Fibroblast of lung (primary cell): ENCODE measurements around the gene CYP2D6. TPM values are rescaled to one million over a fixed set of nuclear protein-coding genes. Genes with fewer than 3 reads are reported as not detected.

ENCODE experiments used
- DNase-seq, 2 donors: peaks; one replicate each; pipeline versions ENCODE4 v3.0.0 to v3.0.0-alpha.2; 2010; ENCODE audit warnings: low read depth in 2 of 2
- H2AFZ ChIP-seq: 2 replicates; pipeline ENCODE4 v1.5.1; 2012; ENCODE audit warnings: low read length, control low read depth, inconsistent platforms
- H3K27ac ChIP-seq: 2 replicates; pipeline ENCODE4 v1.5.1; 2011; ENCODE audit warnings: low read length, control low read depth; ENCODE audit not compliant: insufficient read depth
- H3K27me3 ChIP-seq: 2 replicates; pipeline ENCODE4 v1.5.1; 2011; ENCODE audit warnings: mild to moderate bottlenecking, low read length; ENCODE audit not compliant: control insufficient read depth, insufficient read depth
- H3K36me3 ChIP-seq: 2 replicates; pipeline ENCODE4 v1.5.1; 2011; ENCODE audit warnings: low read length; ENCODE audit not compliant: control insufficient read depth, insufficient read depth
- H3K4me1 ChIP-seq: 2 replicates; pipeline ENCODE4 v1.5.1; 2011; ENCODE audit warnings: low read length; ENCODE audit not compliant: control insufficient read depth, insufficient read depth; ENCODE audit errors: extremely low read depth
- H3K4me2 ChIP-seq: 2 replicates; pipeline ENCODE4 v1.5.1; 2011; ENCODE audit warnings: low read length, control low read depth; ENCODE audit not compliant: insufficient read depth; ENCODE audit errors: extremely low read depth
- H3K4me3 ChIP-seq, 4 experiments: fragments of 200-600 bp in 1 of 4; sonication (generic) in 1 of 4; replicated peaks in 1 of 4; 2 replicates each; pipeline ENCODE4 v1.5.1; 2011 to 2016; ENCODE audit warnings: low read length in 4 of 4, low read depth in 3 of 4, mild to moderate bottlenecking in 3 of 4, control low read depth in 2 of 4, inconsistent platforms in 1 of 4, mixed read lengths in 1 of 4; ENCODE audit not compliant: insufficient read depth in 1 of 4; ENCODE audit errors: control extremely low read depth in 1 of 4
- H3K79me2 ChIP-seq: 2 replicates; pipeline ENCODE4 v1.5.1; 2012; ENCODE audit warnings: mild to moderate bottlenecking, low read length, inconsistent platforms; ENCODE audit not compliant: control insufficient read depth, insufficient read depth
- H3K9ac ChIP-seq: 2 replicates; pipeline ENCODE4 v1.5.1; 2011; ENCODE audit warnings: mild to moderate bottlenecking, low read length, control low read depth; ENCODE audit not compliant: insufficient read depth
- H3K9me3 ChIP-seq: 2 replicates; pipeline ENCODE4 v1.5.1; 2012; ENCODE audit warnings: low read depth, low read length; ENCODE audit not compliant: control insufficient read depth, insufficient read depth
- H4K20me1 ChIP-seq: 2 replicates; pipeline ENCODE4 v1.5.1; 2011; ENCODE audit warnings: low read length; ENCODE audit not compliant: control insufficient read depth, insufficient read depth; ENCODE audit errors: extremely low read depth
- CTCF ChIP-seq, 2 donors: IDR thresholded peaks in 1 of 2; conservative IDR thresholded peaks in 1 of 2; 1 replicate in 1 of 2; 2 replicates in 1 of 2; pipeline ENCODE4 v1.5.1; 2011 to 2012; ENCODE audit warnings: low read length in 2 of 2, control low read depth in 1 of 2, inconsistent platforms in 1 of 2, low read depth in 1 of 2, mild to moderate bottlenecking in 1 of 2
- EZH2 ChIP-seq: IDR thresholded peaks from 2 replicates; pipeline ENCODE4 v1.5.1; 2012; ENCODE audit warnings: low read length, control low read depth, mild to moderate bottlenecking; ENCODE audit errors: missing control alignments
- polyA plus RNA-seq, 2 donors: library from polyadenylated mRNA; depleted of rRNA in 1 of 2; stranded (reverse) in 1 of 2; unstranded in 1 of 2; fragments of >200 nt; gene quantifications; 2 replicates each; pipeline ENCODE4 v1.2.1, GENCODE V29; 2011 to 2012; ENCODE audit warnings: missing spikeins in 1 of 2
- total RNA-seq: library from RNA; depleted of rRNA; stranded (reverse); fragments of >200 nt; gene quantifications from 2 replicates; pipeline ENCODE4 v1.2.1, GENCODE V29; 2014

The CYP2D6 gene
- total and polyA plus RNA-seq, 2 donors (not counting 1 experiment from before 2014, with no cell fraction given) = 0.09 to 0.33 TPM

GRCh38 chr22:42160251-42160650 is 29.6 kb upstream of the CYP2D6 start:
- H3K4me2 ChIP-seq = no peak overlapping the region
- no peak overlapping the region for H3K27ac ChIP-seq
- no peaks in the 10 kb centered on the region for H3K36me3 ChIP-seq
- no peaks in the 10 kb centered on the region for H4K20me1 ChIP-seq
- H3K9me3 ChIP-seq = no peaks in the 10 kb centered on the region
- no peak overlapping the region for H2AFZ ChIP-seq
- H3K27me3 ChIP-seq = no peaks in the 10 kb centered on the region
- no peak for DNase-seq
- H3K4me1 ChIP-seq = no peaks in the 10 kb centered on the region
- H3K79me2 ChIP-seq = no peaks in the 10 kb centered on the region
- TF ChIP-seq EZH2 (no peak), CTCF (conservative IDR thresholded peaks at IDR 0.05 in 1 of 2, IDR thresholded peaks at IDR 0.05 in 1 of 2; ENCODE audit: low read depth in 1 of 2, low read length in 2 of 2) (no peak)
- H3K4me3 ChIP-seq = no peak overlapping the region
- H3K9ac ChIP-seq = no peak overlapping the region

- Histone ChIP-seq H3K79me2 (no peaks in the 10 kb centered on the region), H3K9me3 (no peaks in the 10 kb centered on the region), H3K4me3 (no peak overlapping the region), H3K4me2 (no peak overlapping the region), H3K27me3 (no peaks in the 10 kb centered on the region), H3K9ac (no peak overlapping the region), H2AFZ (no peak overlapping the region), H3K27ac (no peak overlapping the region), H4K20me1 (no peaks in the 10 kb centered on the region), H3K36me3 (no peaks in the 10 kb centered on the region), H3K4me1 (no peaks in the 10 kb centered on the region)
- TF ChIP-seq CTCF (conservative IDR thresholded peaks at IDR 0.05 in 1 of 2, IDR thresholded peaks at IDR 0.05 in 1 of 2; ENCODE audit: low read depth in 1 of 2, low read length in 2 of 2) (no peak), EZH2 (no peak)
- no peak for DNase-seq
Measured at GRCh38 chr22:42158456-42159132, 28.0 kb upstream of the CYP2D6 start.

GRCh38 chr22:42156598-42156997 is 26.0 kb upstream of the CYP2D6 start:
- H3K36me3 ChIP-seq = no peaks in the 10 kb centered on the region
- H3K9ac ChIP-seq = no peak overlapping the region
- H3K4me2 ChIP-seq = no peak overlapping the region
- no peaks in the 10 kb centered on the region for H3K9me3 ChIP-seq
- H3K4me1 ChIP-seq = no peaks in the 10 kb centered on the region
- H2AFZ ChIP-seq = no peak overlapping the region
- H4K20me1 ChIP-seq = no peaks in the 10 kb centered on the region
- H3K27me3 ChIP-seq = no peaks in the 10 kb centered on the region
- H3K79me2 ChIP-seq = no peaks in the 10 kb centered on the region
- no peak for DNase-seq
- no peak for TF ChIP-seq EZH2
- no peak for TF ChIP-seq CTCF (conservative IDR thresholded peaks at IDR 0.05 in 1 of 2, IDR thresholded peaks at IDR 0.05 in 1 of 2; ENCODE audit: low read depth in 1 of 2, low read length in 2 of 2)
- no peak overlapping the region for H3K4me3 ChIP-seq
- H3K27ac ChIP-seq = no peak overlapping the region
